Limb (tissue), 2 donors: ENCODE results near the gene VAV3.
"Not testable (repeated sequence)": the region's sequence is repeated elsewhere in the genome, so short reads cannot be mapped to it uniquely, and the experiment has no call there.

Source experiments
- DNase-seq, 2 donors: peaks; one replicate each; pipeline ENCODE4 v3.0.0-alpha.2; 2016; ENCODE audit errors: extremely low spot score in 2 of 2

Gene VAV3

DNA sequence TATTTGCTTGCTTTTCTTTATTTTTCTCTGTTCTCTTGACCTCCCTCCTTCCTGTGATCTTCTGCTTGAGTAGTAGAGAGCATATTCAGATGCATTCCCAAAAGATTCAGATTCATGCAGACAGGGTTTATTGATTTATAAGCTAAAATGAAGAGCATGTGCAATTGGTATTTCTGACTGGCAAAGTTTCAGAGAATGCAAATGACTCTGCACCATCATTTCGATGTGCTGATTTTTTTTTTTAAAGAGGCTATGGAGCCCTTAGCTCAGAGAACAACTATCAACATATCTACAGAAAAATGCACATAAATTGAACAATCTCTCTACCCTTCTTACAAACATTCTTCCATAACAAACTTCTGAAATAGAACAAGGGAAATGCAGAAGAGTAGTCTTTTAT, 312.0 kb downstream of the VAV3 start:
- no peak for DNase-seq

DNA sequence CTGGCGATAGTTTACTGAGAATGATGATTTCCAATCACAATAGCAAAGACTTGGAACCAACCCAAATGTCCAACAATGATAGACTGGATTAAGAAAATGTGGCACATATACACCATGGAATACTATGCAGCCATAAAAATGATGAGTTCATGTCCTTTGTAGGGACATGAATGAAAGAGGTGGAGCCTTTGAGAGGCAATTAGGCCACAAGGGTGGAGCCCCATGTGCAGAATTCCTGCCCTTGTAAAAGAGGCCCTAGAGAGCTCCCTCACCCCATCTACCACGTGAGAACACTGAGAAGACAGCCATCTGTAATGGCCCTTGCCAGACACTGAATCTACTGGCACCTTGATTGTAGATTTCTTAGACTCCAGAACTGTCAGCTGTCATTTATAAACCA, 314.2 kb downstream of the VAV3 start:
- not testable (repeated sequence) for DNase-seq

DNA sequence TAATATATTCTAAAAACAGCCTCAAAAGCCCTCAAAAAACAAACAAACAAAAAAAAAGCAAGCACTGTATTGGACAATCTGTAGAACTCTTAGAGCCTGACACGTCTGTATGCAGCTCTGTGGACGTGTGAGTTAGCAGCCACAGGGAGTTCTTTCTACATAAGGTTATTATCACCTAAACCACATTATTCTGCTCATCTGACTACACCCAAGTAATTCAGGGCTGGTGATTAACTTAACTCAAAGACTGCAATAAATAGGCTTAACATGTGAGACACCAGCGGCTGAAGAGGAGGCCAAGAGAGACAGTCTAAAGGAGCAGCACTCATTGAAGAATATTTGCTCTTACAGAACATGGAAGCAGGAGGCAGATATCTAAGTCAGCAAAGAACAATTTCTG, 316.0 kb downstream of the VAV3 start:
- no peak for DNase-seq

DNA sequence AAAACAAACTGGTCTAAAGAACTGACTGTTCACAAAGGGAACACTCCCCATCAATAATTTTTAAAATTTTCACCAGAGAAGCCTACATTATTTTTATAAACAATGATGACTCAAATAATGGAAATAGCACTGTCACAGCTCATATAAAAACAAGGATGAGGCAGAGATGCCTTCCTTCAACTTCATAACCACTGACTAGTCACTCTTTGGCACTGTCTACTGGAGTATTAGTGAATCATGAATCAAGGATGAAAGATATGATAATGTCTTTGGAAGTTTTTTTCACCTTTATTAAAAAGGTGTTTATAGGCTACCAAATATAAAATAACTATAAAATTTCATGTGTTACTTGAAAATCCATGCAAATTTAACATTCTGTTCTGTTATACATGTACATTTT, 316.9 kb downstream of the VAV3 start:
- no peak for DNase-seq

DNA sequence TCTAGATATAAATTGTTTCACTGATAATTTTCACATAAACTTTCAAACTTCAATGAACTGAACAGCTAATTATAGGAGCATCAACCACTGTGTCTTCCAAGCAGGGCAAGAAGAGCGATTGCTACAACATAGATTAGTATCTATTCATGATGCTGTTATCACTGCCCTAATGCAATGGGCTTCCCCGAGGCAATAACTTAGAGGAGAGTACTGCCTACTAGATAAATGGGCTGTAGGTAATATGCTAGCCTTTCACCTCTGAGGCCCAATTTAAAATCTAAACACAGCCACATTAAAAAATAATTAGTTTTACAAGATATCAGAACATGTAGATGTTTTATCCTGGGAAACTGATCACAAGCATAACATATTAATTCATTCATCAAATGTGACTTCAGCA, 318.0 kb downstream of the VAV3 start:
- no peak for DNase-seq

DNA sequence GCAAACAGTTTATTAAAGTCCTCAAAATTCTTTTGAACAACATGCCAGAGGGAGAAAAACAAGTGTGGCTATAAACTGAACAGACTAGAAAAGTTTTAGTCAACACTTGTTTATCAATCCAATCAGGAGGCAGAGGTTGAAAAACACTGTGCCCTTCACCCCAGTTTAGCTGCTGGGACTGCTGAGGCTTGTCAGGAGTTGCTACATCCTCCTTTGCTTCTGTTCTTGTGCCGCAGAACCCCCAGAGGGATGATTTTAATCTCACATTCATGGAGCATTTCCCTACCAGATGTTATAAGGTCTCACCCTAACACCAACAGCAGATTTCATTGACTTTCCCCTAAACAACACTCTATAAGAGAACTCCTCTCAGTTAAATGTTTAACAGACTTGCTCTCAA, 321.2 kb downstream of the VAV3 start:
- DNase-seq: no peak

DNA sequence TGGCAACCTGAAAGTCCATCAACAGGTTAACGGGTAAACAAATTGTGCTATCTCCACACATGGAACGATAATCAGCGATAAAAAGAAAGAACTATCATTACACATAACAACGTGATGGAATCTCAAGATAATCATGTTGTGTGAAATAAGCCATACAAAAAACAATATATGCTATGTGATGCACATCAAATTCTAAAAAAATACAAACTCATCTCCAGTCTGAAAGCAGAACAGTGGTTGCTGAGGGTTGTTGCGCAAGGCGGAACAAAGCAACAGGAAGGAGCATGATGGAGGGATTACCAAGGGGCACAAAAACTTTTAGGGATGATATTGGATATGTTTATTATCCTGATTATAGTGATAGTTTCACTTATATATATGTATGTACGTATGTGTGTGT, 324.8 kb downstream of the VAV3 start:
- DNase-seq: no peak

DNA sequence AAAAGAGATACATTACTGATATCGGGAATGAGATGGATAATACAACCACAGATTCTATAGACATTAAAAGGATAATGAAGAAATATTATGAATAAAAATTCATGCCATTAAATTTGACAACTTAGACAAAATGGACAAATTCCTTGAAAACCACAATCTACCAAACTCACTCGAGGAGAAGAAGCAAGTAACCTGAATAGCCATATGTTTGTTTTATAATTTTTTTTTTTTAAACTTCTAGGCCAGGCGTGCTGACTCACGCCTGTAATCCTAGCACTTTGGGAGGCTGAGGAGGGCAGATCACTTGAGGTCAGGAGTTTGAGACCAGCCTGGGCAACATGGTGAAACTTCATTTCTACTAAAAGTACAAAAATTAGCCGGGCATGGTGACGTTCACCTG, 327.9 kb downstream of the VAV3 start:
- no peak for DNase-seq

DNA sequence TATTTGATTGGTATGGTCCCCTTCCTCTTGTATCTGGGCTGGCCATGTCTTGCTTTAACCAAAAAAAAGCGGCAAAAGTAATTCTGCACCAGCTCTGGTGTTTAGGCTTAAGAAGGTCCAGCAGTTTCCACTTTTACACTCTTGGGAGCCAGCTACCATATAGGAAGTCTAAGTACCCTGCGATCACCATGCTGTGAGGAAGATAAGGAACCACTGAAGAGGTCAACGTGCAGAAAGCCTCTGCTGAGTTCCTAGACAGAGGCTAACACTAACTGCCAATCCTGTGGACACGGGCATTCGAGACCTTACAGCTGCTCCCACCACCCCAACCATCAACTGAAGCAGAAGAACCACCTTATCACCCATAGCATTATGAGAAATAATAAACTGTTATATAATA, 331.4 kb downstream of the VAV3 start:
- DNase-seq: no peak

DNA sequence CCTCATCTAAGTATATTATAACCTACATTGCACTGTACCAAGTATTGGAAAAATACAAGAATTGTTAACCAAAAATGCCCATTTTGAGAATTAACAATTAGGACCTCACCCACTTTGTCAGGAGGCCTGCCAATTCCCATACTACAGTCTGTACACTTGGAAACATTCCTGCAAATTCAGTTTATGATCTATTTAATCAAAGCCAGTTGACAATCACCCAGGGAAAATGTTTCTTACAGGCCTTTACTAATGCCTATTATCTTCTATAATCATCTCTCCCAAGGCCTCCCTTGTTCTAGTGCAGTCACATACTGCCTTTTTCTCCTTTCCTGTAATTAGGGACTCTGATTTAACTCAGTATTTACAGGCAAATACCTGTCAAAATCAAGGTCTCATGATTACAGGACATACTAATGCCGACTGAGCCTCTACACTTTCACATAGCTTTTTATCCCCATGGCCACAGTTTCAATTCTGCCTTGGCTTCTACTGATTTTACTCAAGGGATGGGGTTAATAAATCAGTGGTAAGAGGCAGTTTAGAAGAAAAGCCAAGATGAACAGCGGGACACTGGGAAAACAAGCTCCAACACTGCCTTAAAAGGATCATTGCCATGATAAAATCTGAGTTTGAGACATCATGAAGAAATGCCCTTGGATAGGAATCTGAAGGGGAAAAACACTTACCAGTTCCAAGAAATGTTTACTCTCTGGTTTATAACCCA, 338.7 kb downstream of the VAV3 start:
- DNase-seq: no peak

DNA sequence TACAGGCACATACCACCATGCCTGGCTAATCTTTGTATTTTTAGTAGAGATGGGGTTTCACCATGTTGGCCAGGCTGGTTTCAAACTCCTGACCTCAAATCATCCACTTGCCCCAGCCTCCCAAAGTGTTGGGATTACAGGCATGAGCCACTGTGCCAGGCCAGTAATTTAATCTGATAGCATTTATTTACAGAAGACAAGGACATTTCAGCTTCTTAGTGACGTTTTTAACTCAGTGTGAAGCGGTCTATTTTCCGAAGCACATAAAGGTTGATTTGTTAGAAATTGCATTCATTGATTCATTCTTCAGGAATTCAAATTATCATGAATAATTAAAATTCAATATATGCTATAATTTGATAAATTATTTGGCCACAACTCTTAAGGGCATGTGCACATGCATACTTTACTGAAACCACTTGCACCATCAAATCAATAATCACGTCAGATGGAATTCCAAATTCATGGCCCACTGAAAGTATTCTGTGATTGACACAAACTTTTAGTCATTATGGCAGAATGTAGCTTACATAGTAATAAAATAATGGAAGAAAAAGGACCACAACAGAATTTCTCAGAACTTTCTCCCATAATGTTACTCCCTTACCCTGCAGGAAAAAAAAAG, 339.5 kb downstream of the VAV3 start:
- no peak for DNase-seq

DNA sequence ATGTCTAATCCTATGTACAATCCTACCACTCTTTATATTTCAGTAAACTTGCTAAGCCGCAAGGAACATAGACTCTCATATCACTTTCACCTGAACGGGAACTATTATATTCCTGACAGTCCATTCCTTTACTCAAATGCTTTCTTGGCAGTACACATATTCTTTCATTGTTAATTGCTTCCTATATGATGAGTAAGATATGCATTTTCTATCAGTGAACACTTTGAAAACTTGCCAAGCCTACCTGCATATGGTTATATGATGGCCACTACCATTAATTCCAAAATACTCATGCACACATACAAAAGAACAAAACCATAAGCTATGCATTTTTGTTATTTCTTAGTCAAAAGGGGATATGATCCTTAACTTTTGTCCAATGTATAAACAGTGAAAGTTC, 341.5 kb downstream of the VAV3 start:
- DNase-seq: no peak

DNA sequence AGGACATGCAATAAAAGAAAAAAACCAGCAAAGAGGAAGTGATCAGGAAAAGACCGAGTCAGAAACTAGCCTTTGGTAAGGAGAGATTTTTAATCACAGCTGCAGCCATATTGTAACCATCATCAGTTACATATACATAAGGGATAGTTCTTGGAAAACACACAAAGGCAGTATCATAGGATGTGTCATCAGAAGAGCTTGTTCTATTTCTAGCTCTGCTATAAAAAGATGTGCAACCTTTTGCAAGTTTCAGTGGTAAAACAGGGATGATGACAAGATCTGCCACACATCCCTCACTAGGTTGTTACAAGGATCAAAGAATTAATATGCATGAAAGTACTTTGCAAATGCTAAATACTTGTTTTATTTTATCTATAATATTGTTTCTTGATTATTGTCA, 342.0 kb downstream of the VAV3 start:
- peak in 1 of 2 donors; percentile 46 for DNase-seq

DNA sequence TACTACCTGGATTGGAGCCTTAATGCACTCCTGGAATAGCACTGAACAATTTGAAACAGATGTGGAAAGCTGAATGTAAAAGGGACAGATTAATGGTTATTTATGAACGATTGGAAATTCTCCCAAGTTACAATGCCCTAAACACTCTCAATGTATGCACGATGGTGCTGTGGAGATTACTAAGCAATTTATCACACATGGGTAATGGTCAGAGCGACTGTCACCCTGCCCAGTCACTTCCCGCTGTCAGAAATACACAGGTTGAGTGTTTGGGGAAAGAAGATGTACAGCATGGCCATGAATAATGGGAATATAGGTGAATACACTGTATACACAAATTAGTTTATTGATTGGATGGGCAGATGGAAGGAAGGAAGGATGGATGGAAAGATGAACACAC, 342.4 kb downstream of the VAV3 start:
- DNase-seq: no peak

DNA sequence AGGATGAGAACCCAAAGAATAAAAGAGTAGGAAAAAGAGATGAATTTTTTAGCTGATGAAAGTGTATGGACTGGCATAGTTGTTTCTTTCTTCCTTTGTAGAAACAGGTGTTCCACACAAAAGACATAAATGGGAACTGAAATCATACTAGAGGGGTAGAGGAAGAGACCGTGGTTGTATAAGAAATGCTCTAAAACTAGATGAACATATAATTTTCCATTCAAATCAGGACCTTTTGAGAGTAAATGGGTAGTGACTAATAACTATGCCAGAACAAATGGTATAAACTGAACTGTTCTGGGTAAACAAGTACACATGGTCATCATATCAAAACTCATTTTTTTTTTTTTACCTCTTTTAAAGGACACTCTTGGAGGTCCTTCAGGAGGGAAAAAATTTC, 344.2 kb downstream of the VAV3 start:
- DNase-seq: no peak

DNA sequence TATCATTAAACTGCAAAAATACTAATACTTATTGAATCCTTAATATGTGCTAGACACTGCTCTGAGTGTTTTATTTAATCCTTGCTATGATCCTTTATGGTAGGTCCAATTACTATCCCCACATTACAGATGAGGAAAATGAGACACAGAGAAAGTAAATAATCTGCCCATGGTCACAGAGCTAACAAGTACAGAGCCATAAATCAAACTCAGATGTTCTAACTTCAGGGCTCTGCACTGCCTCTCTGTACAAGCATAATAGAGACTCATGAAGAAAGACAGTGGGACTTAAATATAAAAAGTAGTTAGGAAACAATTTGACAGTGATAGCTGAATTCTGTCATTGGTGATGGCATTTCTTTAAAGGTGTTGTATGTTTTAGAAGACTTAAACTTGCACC, 346.4 kb downstream of the VAV3 start:
- no peak for DNase-seq

DNA sequence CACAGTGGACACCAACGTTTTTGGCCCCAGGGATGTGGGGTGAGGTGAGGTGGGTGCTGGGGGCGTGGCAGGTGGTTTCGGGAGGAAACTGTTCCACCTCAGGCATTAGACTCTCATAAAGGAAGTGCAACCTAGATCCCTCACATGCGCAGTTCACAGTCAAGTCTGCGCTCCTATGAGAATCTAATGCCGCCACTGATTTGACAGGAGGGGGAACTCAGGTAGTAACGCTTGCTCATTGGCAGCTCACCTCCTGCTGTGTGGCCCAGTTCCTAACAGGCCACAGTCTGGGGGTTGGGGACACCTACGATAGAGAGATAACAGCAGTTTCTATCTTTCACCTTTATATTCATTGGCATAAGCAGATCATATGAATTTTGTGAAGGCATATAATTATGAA, 347.1 kb downstream of the VAV3 start:
- DNase-seq: no peak

DNA sequence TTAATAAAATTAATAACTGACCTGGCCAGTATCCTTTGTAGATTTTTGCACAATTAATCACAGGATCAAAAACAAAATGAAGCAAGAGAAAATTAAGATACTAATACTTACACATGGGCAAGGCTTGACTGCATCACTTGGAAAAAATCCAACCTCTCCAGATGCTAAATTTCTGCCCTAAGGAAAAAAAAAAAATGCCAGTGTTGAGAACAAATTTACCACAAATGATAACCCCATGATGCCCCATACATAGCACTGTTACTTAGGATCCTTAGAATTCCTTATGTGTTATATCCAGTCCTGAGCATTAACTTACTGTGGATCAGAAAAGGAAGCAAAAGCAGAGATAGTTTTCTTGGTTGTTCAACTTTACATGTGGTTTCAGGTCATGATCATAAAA, 347.5 kb downstream of the VAV3 start:
- no peak for DNase-seq

DNA sequence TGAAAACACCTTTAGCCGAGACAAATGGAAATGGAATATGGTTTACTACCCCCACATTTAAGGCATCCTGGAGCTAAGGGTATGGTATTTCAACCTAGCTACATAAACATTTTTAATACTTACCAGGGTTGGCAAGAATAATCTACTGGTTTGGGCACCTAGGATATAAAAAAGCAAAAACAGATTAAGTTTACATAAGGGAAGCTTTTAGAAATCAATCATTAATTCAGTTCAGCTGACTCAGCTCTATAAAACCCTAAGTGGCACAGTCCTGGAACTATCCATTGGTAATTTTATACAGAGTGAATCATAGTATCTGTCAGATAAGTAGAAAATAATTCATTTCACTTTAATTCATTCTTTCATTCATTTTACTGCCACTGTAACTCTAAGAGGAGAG, 355.2 kb downstream of the VAV3 start:
- DNase-seq: no peak

DNA sequence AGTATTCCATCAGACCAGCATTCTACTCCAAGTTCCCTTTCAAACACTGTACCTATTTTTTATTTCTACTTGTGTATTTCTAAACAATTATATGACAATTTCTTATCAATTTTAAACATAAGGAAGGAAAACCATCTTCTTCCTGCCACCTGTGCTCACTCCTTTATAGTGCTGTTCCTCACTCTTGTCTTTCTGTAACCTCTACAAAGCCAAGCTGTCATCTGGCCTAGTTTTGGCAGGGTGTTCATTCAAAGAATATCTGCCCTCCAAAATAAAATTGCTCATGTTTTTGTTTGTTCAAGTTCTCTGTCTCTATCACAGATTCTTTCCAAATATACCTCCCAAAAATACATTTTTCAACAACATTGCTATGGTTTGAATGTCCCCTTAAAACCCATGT, 360.2 kb downstream of the VAV3 start:
- no peak for DNase-seq

DNA sequence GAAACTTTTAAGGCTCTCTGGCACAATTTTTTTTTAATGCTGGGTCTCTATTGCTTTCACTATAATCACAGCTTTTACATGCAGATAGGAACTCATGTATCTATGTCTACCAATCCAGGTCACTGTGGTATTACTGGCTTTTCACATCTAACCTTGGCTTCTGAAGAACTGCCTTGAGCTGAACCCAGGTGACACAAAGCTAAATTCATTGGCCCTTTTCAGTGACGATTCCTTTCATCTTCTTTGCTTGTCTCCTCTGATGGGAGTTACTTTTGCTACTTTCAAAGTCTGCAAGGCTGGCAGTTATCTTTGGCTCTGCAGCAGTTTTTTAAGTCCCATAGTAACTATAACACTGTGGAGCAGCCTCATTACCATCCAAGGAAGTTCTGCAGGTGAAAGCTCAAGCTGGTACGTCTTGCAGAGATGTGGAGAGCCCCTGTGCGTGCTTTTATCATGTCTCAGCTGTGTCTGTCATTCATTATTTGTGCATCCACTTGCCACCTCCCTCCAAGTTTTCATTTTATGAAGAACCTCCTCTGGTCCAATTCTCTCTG, 364.3 kb downstream of the VAV3 start:
- no peak for DNase-seq

DNA sequence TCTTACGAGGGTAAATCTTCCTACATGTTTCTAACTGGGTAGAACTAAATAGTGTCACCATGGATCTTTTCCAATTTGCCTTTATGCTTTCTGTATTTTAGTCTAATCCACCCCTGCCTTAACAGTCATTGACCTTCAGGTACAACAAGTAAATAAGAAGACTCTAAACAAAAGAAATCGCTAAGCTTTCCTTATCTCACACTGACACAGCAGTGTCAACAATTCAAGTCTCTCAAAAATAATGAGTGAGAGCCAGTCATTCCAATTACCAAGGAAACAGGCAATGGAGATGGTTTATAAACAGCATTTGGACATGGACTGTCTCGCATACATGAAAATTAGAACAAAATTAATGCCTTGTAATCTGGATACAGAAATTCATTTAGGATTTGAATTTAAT, 365.8 kb downstream of the VAV3 start:
- DNase-seq: no peak

DNA sequence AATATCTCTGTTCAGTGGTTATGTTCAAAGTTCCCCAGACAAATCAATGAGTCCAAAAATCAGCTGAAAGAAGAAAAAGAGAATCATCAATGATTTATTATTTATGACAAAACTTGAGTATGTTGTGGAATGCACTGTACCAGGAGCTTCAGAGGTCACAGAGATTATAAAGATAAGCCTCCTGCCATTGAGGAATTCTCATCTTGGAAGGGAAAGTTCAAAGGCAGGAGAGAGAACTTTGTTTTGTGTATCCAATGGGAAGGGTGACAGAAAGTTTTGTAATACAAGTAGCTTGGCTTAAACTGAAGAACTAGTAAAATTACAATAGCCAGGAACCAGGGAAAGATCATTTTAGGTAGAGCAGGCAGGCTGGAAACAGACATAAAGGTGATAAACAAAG, 367.7 kb downstream of the VAV3 start:
- DNase-seq: no peak
